ENCODE measurements around the gene KHDRBS2.

Gene KHDRBS2

GRCh38 chr6:62280099-62280498 lies 5.9 kb downstream of the KHDRBS2 start:
- CTCF ChIA-PET, result no interaction called here
- DNase-seq (ENCODE audit: extremely low spot score), result no peak
- POLR2A ChIA-PET, result no interaction called here
- TF ChIP-seq L3MBTL2 (conservative IDR thresholded peaks at IDR 0.05) (no peak), FOXA1 (IDR thresholded peaks at IDR 0.05) (no peak), TARDBP (IDR thresholded peaks at IDR 0.05) (no peak), FOXK2 (IDR thresholded peaks at IDR 0.05) (no peak), CTBP1 (IDR thresholded peaks at IDR 0.05; ENCODE audit: borderline replicate concordance) (no peak), SUZ12 (IDR thresholded peaks at IDR 0.05) (no peak)

DNA sequence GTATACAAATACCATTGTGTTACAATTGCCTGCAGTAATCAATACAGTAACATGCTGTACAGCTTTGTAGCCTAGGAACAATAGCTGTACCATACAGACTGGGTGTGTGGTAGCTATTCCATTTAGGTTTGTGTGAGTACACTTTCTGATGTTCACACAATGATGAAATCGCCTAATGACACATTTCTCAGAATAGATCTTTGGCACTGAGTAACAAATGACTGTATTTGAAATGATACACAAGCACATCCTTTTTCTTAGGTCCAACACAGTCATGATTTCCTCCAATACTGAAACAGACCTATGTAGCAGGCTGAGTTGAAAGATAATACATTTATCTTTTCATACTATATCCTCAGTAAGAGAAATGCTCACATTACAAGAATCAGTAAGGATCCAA lies 13.9 kb downstream of the KHDRBS2 start:
- ChIA-PET POLR2A (no interaction called here), CTCF (interaction anchor here (0.8 kb wide), 1 partner anchor 11 kb away, joined by 3 read pairs; no protein-coding TSS in a partner anchor)
- no peak for TF ChIP-seq SUZ12 (IDR thresholded peaks at IDR 0.05)
- no peak for TF ChIP-seq SP1 (IDR thresholded peaks at IDR 0.05)
- TF ChIP-seq CTBP1 (IDR thresholded peaks at IDR 0.05; ENCODE audit: borderline replicate concordance), result no peak
- TF ChIP-seq TARDBP (IDR thresholded peaks at IDR 0.05), result no peak
- TF ChIP-seq L3MBTL2 (conservative IDR thresholded peaks at IDR 0.05), result no peak
- no peak for TF ChIP-seq FOXA1 (IDR thresholded peaks at IDR 0.05)
- TF ChIP-seq BHLHE40 (IDR thresholded peaks at IDR 0.05; ENCODE audit: borderline replicate concordance), result no peak
- no peak for TF ChIP-seq FOXM1 (IDR thresholded peaks at IDR 0.05; ENCODE audit: borderline replicate concordance)
- no peak for TF ChIP-seq ELF4 (IDR thresholded peaks at IDR 0.05)
- TF ChIP-seq ARNT (IDR thresholded peaks at IDR 0.05), result no peak
- no peak for TF ChIP-seq LEF1 (IDR thresholded peaks at IDR 0.05; ENCODE audit: borderline replicate concordance)
- no peak for TF ChIP-seq FOXK2 (IDR thresholded peaks at IDR 0.05)
- DNase-seq (ENCODE audit: extremely low spot score), result no peak

DNA sequence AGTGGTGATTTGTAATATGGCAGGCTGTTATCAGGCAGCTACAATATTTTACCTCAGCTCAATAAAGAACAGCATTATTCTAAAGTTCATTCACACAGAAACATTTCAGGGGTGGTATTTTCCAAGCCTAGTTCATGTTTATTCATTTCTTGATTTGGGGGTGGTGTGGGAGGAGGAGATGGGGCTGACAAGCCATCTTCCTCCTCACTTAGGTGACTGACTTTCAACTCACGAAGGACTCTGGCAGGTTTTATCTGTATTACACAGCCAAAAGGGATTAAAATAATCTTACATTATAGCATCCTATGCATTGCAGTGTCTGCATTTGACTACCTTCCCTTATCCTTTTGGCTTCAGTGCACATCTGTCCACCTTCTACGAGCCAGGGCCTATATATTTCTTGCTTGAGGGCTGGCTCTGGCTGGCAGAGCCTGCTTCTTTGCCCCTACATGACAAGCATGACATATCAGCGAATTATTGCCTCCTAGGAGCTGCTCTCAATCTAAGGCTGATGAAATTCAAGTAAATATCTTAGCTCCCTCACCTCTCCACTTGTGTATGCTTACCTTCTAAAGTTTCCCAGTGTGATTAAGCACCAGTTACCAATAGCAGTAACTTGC lies 20.0 kb downstream of the KHDRBS2 start:
- no peak for DNase-seq (ENCODE audit: extremely low spot score)
- TF ChIP-seq CTBP1 (IDR thresholded peaks at IDR 0.05; ENCODE audit: borderline replicate concordance), result no peak
- TF ChIP-seq NFRKB (IDR thresholded peaks at IDR 0.05), result no peak
- no peak for TF ChIP-seq ZNF384 (IDR thresholded peaks at IDR 0.05)
- no peak for TF ChIP-seq FOXM1 (IDR thresholded peaks at IDR 0.05; ENCODE audit: borderline replicate concordance)
- no peak for TF ChIP-seq ARNT (IDR thresholded peaks at IDR 0.05)
- ChIA-PET CTCF (no interaction called here), POLR2A (no interaction called here)

DNA sequence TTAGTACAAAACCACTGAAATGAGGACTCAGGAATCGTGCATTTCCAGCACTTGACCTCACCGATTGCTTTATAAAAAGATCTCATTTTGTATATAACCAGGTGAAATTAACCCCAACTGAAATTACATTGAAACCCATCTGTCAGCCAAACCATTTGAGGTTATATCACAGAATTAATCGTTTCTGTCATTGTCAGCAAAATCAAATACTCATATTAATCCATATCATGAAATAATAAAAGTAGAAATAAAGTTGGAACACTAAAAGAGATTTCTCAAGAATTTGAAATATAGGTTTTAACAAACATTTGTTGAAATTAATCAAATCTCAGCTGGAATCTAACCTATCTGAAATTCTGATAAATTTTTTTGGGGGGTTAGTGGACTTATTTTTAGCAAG lies 23.7 kb downstream of the KHDRBS2 start:
- POLR2A ChIA-PET, result no interaction called here
- TF ChIP-seq TARDBP (IDR thresholded peaks at IDR 0.05), result no peak
- no peak for TF ChIP-seq ZNF384 (IDR thresholded peaks at IDR 0.05)
- TF ChIP-seq FOXA1 (IDR thresholded peaks at IDR 0.05), result no peak
- CTCF ChIA-PET, result no interaction called here
- no peak for DNase-seq (ENCODE audit: extremely low spot score)

DNA sequence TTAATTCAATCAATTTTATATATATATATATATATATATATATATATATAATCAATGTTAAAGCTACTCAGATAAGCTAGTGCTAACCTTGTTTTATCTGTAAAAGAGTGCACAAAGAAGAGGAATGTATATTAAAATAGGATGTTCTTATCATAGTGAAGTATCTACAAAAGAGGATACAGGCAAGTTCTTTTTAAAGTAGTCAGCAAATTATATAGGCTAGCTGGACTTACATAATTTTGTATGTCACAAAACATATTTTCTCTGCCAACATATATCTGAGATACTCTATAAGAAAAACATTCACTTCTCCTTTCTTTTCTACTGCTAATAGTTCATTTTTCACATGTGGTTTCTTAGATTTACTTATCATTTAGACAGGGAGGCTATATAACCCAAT lies 39.9 kb downstream of the KHDRBS2 start:
- ChIA-PET POLR2A (interaction anchor here (0.6 kb wide), 1 partner anchor 195 kb away, joined by 3 read pairs; no protein-coding TSS in a partner anchor), CTCF (no interaction called here)
- no peak for TF ChIP-seq FOXM1 (IDR thresholded peaks at IDR 0.05; ENCODE audit: borderline replicate concordance)
- TF ChIP-seq ELF4 (IDR thresholded peaks at IDR 0.05), result no peak
- TF ChIP-seq FOXK2 (IDR thresholded peaks at IDR 0.05), result no peak
- TF ChIP-seq SUZ12 (IDR thresholded peaks at IDR 0.05), result no peak
- no peak for TF ChIP-seq TARDBP (IDR thresholded peaks at IDR 0.05)
- no peak for TF ChIP-seq HDGF (IDR thresholded peaks at IDR 0.05; ENCODE audit: borderline replicate concordance)
- no peak for TF ChIP-seq SP1 (IDR thresholded peaks at IDR 0.05)
- no peak for TF ChIP-seq FOXA1 (IDR thresholded peaks at IDR 0.05)
- no peak for TF ChIP-seq ARNT (IDR thresholded peaks at IDR 0.05)
- TF ChIP-seq L3MBTL2 (conservative IDR thresholded peaks at IDR 0.05), result no peak
- TF ChIP-seq BHLHE40 (IDR thresholded peaks at IDR 0.05; ENCODE audit: borderline replicate concordance), result no peak
- no peak for TF ChIP-seq LEF1 (IDR thresholded peaks at IDR 0.05; ENCODE audit: borderline replicate concordance)
- TF ChIP-seq CTBP1 (IDR thresholded peaks at IDR 0.05; ENCODE audit: borderline replicate concordance), result no peak
- no peak for TF ChIP-seq NFRKB (IDR thresholded peaks at IDR 0.05)
- DNase-seq (ENCODE audit: extremely low spot score), result no peak

GRCh38 chr6:62236784-62237183 lies 49.2 kb downstream of the KHDRBS2 start:
- no peak for DNase-seq (ENCODE audit: extremely low spot score)
- TF ChIP-seq FOXK2 (IDR thresholded peaks at IDR 0.05) (no peak), LEF1 (IDR thresholded peaks at IDR 0.05; ENCODE audit: borderline replicate concordance) (no peak), CTBP1 (IDR thresholded peaks at IDR 0.05; ENCODE audit: borderline replicate concordance) (no peak), HDGF (IDR thresholded peaks at IDR 0.05; ENCODE audit: borderline replicate concordance) (no peak), ARNT (IDR thresholded peaks at IDR 0.05) (no peak), TARDBP (IDR thresholded peaks at IDR 0.05) (no peak), SUZ12 (IDR thresholded peaks at IDR 0.05) (no peak), SP1 (IDR thresholded peaks at IDR 0.05) (no peak), NFRKB (IDR thresholded peaks at IDR 0.05) (no peak), BHLHE40 (IDR thresholded peaks at IDR 0.05; ENCODE audit: borderline replicate concordance) (no peak), L3MBTL2 (conservative IDR thresholded peaks at IDR 0.05) (no peak), ELF4 (IDR thresholded peaks at IDR 0.05) (no peak), FOXM1 (IDR thresholded peaks at IDR 0.05; ENCODE audit: borderline replicate concordance) (no peak), ZNF384 (IDR thresholded peaks at IDR 0.05) (no peak), PKNOX1 (IDR thresholded peaks at IDR 0.05) (no peak), FOXA1 (IDR thresholded peaks at IDR 0.05) (no peak)
- POLR2A ChIA-PET, result no interaction called here
- CTCF ChIA-PET, result no interaction called here

DNA sequence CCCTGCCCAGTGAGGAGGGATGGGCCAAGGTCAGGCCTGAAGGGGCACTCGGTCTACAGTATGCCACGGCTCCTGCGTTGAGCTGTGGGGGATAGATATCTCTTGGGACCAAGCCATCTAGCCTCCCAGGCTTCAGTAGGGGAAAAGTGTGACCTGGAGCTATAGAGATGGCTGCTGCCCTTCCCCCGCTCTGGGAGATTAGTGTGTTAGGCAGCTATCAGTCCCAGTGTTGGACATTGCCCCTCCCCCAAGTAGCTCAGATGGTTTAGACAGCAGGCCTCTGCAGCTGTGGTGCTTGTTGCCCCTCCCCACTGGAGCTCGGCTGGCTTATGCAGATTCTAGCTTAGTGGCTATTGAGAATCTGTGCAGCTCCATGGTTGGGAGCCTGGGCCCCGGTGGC lies 56.8 kb downstream of the KHDRBS2 start:
- ChIA-PET POLR2A (no interaction called here), CTCF (no interaction called here)
- DNase-seq (ENCODE audit: extremely low spot score), result no peak
- TF ChIP-seq BHLHE40 (IDR thresholded peaks at IDR 0.05; ENCODE audit: borderline replicate concordance), result no peak

GRCh38 chr6:62217866-62218265 lies 68.2 kb downstream of the KHDRBS2 start:
- no peak for DNase-seq (ENCODE audit: extremely low spot score)
- no peak for TF ChIP-seq HDGF (IDR thresholded peaks at IDR 0.05; ENCODE audit: borderline replicate concordance)
- no peak for TF ChIP-seq TARDBP (IDR thresholded peaks at IDR 0.05)
- no peak for TF ChIP-seq FOXM1 (IDR thresholded peaks at IDR 0.05; ENCODE audit: borderline replicate concordance)
- TF ChIP-seq FOXK2 (IDR thresholded peaks at IDR 0.05), result no peak
- no peak for TF ChIP-seq CTBP1 (IDR thresholded peaks at IDR 0.05; ENCODE audit: borderline replicate concordance)
- no peak for TF ChIP-seq ELF4 (IDR thresholded peaks at IDR 0.05)
- no peak for TF ChIP-seq ZNF384 (IDR thresholded peaks at IDR 0.05)
- no peak for TF ChIP-seq BHLHE40 (IDR thresholded peaks at IDR 0.05; ENCODE audit: borderline replicate concordance)
- TF ChIP-seq LEF1 (IDR thresholded peaks at IDR 0.05; ENCODE audit: borderline replicate concordance), result no peak
- no peak for TF ChIP-seq SUZ12 (IDR thresholded peaks at IDR 0.05)
- TF ChIP-seq NFRKB (IDR thresholded peaks at IDR 0.05), result no peak
- no peak for TF ChIP-seq PKNOX1 (IDR thresholded peaks at IDR 0.05)
- CTCF ChIA-PET, result no interaction called here
- POLR2A ChIA-PET, result no interaction called here
